GM12873 (cell line): Measurements from ENCODE around the gene TNK2.

ENCODE experiments used
- CTCF ChIP-seq: IDR thresholded peaks from 2 replicates; pipeline ENCODE4 v1.5.1; 2012; ENCODE audit warnings: low read depth, mild to moderate bottlenecking, moderate library complexity, low read length, control low read depth; ENCODE audit not compliant: insufficient read depth; ENCODE audit errors: missing control alignments

The TNK2 gene

GRCh38 chr3:195879416-195880036, 28.8 kb downstream of the TNK2 start:
- no peak for TF ChIP-seq CTCF

- TF ChIP-seq CTCF: no peak
Measured at GRCh38 chr3:195878424-195879274, 29.7 kb downstream of the TNK2 start.

- no peak for TF ChIP-seq CTCF
Measured at GRCh38 chr3:195877767-195878423, 30.5 kb downstream of the TNK2 start.

GRCh38 chr3:195877136-195877715, 31.1 kb downstream of the TNK2 start:
- no peak for TF ChIP-seq CTCF

- TF ChIP-seq CTCF: no peak
Measured at GRCh38 chr3:195876297-195877064, 31.9 kb downstream of the TNK2 start.

- no peak for TF ChIP-seq CTCF
Measured at GRCh38 chr3:195875482-195876236, 32.7 kb downstream of the TNK2 start.
